IMR-90 (cell line): Measurements from ENCODE around the gene HNRNPAB. TPM values are rescaled to one million over a fixed set of nuclear protein-coding genes. Genes with fewer than 3 reads are reported as not detected.
A peak's percentile ranks its signal among the peaks of the same experiment; 100 is the strongest.

ENCODE experiments used
- ATAC-seq: fragments of 200-7000 bp; cut with Tn5 transposase; 2 replicates; pipeline ENCODE4 v1.9.1; 2020; ENCODE audit warnings: low read depth, mild to moderate bottlenecking, moderate library complexity
- BruUV-seq: library from RNA; stranded (reverse); fragments of 400-500 nt; replicated peaks from 2 replicates; lab custom pipeline; 2021; lab: Mats Ljungman, UMichigan
- CTCF ChIA-PET: fragments of 300-600 bp; formaldehyde crosslinking; extraction: SDS; loops from one replicate; lab custom pipeline; 2021; ENCODE audit warnings: antibody characterized with exemption; lab: Yijun Ruan, JAX
- POLR2A ChIA-PET: fragments of 300-600 bp; sonication (Branson Sonifier 250); formaldehyde crosslinking; loops from one replicate; lab custom pipeline; 2022; ENCODE audit warnings: antibody characterized with exemption; ENCODE audit not compliant: unreplicated experiment; lab: Charles Lee
- DNase-seq: peaks from one replicate; pipeline ENCODE4 v3.0.0; 2013
- H2AFZ ChIP-seq: replicated peaks from 2 replicates; pipeline ENCODE3; 2013; ENCODE audit warnings: low read length, mild to moderate bottlenecking; ENCODE audit not compliant: poor library complexity
- H2AK5ac ChIP-seq: 2 replicates; pipeline ENCODE4 v1.6.1; 2013; ENCODE audit warnings: low read depth, low read length, inconsistent platforms
- H2AK9ac ChIP-seq: replicated peaks from 2 replicates; pipeline ENCODE3; 2013; ENCODE audit warnings: mild to moderate bottlenecking, low read depth, low read length, moderate library complexity; ENCODE audit not compliant: poor library complexity
- H2BK120ac ChIP-seq: 2 replicates; pipeline ENCODE4 v1.6.1; 2013; ENCODE audit warnings: low read depth, low read length, inconsistent platforms
- H2BK15ac ChIP-seq: 3 replicates; pipeline ENCODE4 v1.6.1; 2013; ENCODE audit warnings: low read depth, low read length, inconsistent platforms
- H2BK20ac ChIP-seq: 2 replicates; pipeline ENCODE4 v1.6.1; 2013; ENCODE audit warnings: low read depth, mild to moderate bottlenecking, inconsistent platforms, low read length, moderate library complexity
- H2BK5ac ChIP-seq: 2 replicates; pipeline ENCODE4 v1.6.1; 2013; ENCODE audit warnings: mild to moderate bottlenecking, low read depth, low read length, inconsistent platforms; ENCODE audit not compliant: poor library complexity, severe bottlenecking
- H3K14ac ChIP-seq: replicated peaks from 2 replicates; pipeline ENCODE4 v1.6.1; 2013; ENCODE audit warnings: low read depth, low read length, inconsistent platforms
- H3K18ac ChIP-seq: 2 replicates; pipeline ENCODE4 v1.6.1; 2013; ENCODE audit warnings: low read depth, low read length, control low read depth
- H3K23ac ChIP-seq: 2 replicates; pipeline ENCODE4 v1.6.1; 2013; ENCODE audit warnings: low read depth, low read length, inconsistent platforms
- H3K27ac ChIP-seq: 2 replicates; pipeline ENCODE4 v1.5.1; 2013; ENCODE audit warnings: mild to moderate bottlenecking, control low read depth, low read length; ENCODE audit not compliant: insufficient read depth
- H3K27me3 ChIP-seq: 2 replicates; pipeline ENCODE4 v1.6.1; 2013; ENCODE audit warnings: low read length; ENCODE audit not compliant: control insufficient read depth, insufficient read depth
- H3K36me3 ChIP-seq: 2 replicates; pipeline ENCODE4 v1.6.1; 2013; ENCODE audit warnings: low read length, mixed read lengths; ENCODE audit not compliant: control insufficient read depth, insufficient read depth
- H3K4ac ChIP-seq: 2 replicates; pipeline ENCODE4 v1.6.1; 2013; ENCODE audit warnings: low read depth, low read length, inconsistent platforms
- H3K4me1 ChIP-seq: 2 replicates; pipeline ENCODE4 v1.6.1; 2013; ENCODE audit warnings: low read length, mixed read lengths; ENCODE audit not compliant: control insufficient read depth, insufficient read depth
- H3K4me2 ChIP-seq: 2 replicates; pipeline ENCODE4 v1.6.1; 2013; ENCODE audit warnings: low read depth, mild to moderate bottlenecking, control low read depth, low read length, moderate library complexity
- H3K4me3 ChIP-seq: 2 replicates; pipeline ENCODE4 v1.5.1; 2013; ENCODE audit warnings: low read depth, mild to moderate bottlenecking, control low read depth, low read length, moderate library complexity; ENCODE audit not compliant: insufficient read depth
- H3K56ac ChIP-seq: 2 replicates; pipeline ENCODE4 v1.6.1; 2013; ENCODE audit warnings: low read length, inconsistent platforms; ENCODE audit not compliant: insufficient read depth; ENCODE audit errors: extremely low read depth
- H3K79me1 ChIP-seq, 2 experiments: 2 replicates each; pipeline ENCODE4 v1.6.1; 2013; ENCODE audit warnings: low read length in 2 of 2, inconsistent platforms in 1 of 2, low read depth in 1 of 2
- H3K9ac ChIP-seq: 2 replicates; pipeline ENCODE4 v1.6.1; 2013; ENCODE audit warnings: low read depth, low read length, control low read depth
- H3K9me1 ChIP-seq: 2 replicates; pipeline ENCODE4 v1.6.1; 2013; ENCODE audit warnings: low read length, inconsistent platforms; ENCODE audit not compliant: insufficient read depth
- H3K9me3 ChIP-seq: 2 replicates; pipeline ENCODE4 v1.6.1; 2013; ENCODE audit warnings: low read length; ENCODE audit not compliant: control insufficient read depth, insufficient read depth
- H4K20me1 ChIP-seq: 2 replicates; pipeline ENCODE4 v1.6.1; 2013; ENCODE audit warnings: low read length, inconsistent platforms; ENCODE audit not compliant: insufficient read depth
- H4K5ac ChIP-seq: 2 replicates; pipeline ENCODE4 v1.6.1; 2013; ENCODE audit warnings: mild to moderate bottlenecking, low read depth, low read length, control low read depth
- H4K8ac ChIP-seq, 2 experiments: 2 replicates each; pipeline ENCODE4 v1.6.1; 2013; ENCODE audit warnings: low read depth in 2 of 2, low read length in 2 of 2, control low read depth in 1 of 2, inconsistent platforms in 1 of 2
- H4K91ac ChIP-seq: 2 replicates; pipeline ENCODE4 v1.6.1; 2013; ENCODE audit warnings: low read depth, low read length, inconsistent platforms; ENCODE audit not compliant: insufficient read depth
- CEBPB ChIP-seq: IDR thresholded peaks from 2 replicates; pipeline ENCODE4 v1.6.1; 2012; ENCODE audit warnings: low read depth, low read length, improper control_type of control experiment
- MAZ ChIP-seq: IDR thresholded peaks from 2 replicates; pipeline ENCODE4 v1.6.1; 2012; ENCODE audit warnings: low read depth, mild to moderate bottlenecking, low read length, improper control_type of control experiment, moderate library complexity, borderline replicate concordance
- WGBS, 2 experiments: methylation state at CpG; one replicate each; pipeline versions ENCODE4 v1.1.5 to v1.1.7; 2013; ENCODE audit warnings: missing lambda C conversion rate in 2 of 2; ENCODE audit not compliant: insufficient read length in 1 of 2; ENCODE audit errors: extremely low coverage in 2 of 2; 5-methylcytosine and 5-hydroxymethylcytosine counted together
- dilution Hi-C: fragments of 300-500 bp; cut with HindIII; formaldehyde crosslinking; loops from one replicate; pipeline ENCODE4 v1.14.3; 2018; ENCODE audit warnings: low sequenced_read_pairs; ENCODE audit not compliant: unreplicated experiment
- in situ Hi-C: fragments of 300-500 bp; cut with MboI; formaldehyde crosslinking; loops from 3 replicates; pipeline ENCODE4 v1.14.3; 2019; ENCODE audit warnings: low sequenced_read_pairs, inconsistent platforms, mixed read lengths
- intact Hi-C: fragments of 100-400 bp; cut with micrococcal nuclease; formaldehyde crosslinking; loops from 2 replicates; pipeline ENCODE4 v1.10.0; 2022
- polyA plus RNA-seq, 3 experiments: library from polyadenylated mRNA; depleted of rRNA; stranded (reverse); fragments of >200 nt; gene quantifications; 2 replicates each; pipeline ENCODE4 v1.2.3, GENCODE V29; 2012; ENCODE audit warnings: low replicate concordance in 1 of 3
- total RNA-seq: library from RNA; depleted of rRNA; stranded (reverse); fragments of >200 nt; gene quantifications from 2 replicates; pipeline ENCODE4 v1.2.3, GENCODE V29; 2012

HNRNPAB gene
- total and polyA plus RNA-seq, 2 of the 4 experiments (the other 2 are of a cell fraction) = 32.1 to 128 TPM

DNA sequence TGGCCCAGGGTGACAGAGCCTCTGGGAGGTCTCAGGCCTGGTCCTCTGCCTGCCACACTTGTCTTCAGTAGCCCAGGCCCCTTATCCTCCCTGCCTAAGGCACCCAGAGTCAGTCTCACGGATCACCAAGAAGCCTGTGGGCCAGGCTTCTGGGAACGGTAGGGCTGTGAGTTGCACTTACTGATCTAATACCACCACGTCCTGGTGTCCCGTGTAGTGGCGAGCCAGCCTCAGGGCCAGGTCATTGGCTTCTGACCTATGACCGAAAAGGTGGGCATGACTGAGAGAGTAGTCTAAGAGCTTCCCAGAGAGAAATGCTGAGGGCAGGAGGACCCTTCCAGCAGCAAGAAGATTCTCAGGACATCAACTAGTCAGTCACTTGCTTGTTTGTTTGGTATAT is 20.8 kb downstream of the HNRNPAB start:
- no peak for TF ChIP-seq MAZ
- no peak for TF ChIP-seq CEBPB
- peaks cover 54% of the 10 kb centered on the region for H3K36me3 ChIP-seq

More for the DNA sequence above, 20.8 kb downstream of the HNRNPAB start:
- in situ Hi-C loops (no loop called here), intact Hi-C loops (no loop called here), dilution Hi-C loops (no loop called here)
- Histone ChIP-seq H3K4ac (no peak overlapping the region), H2BK5ac (no peak overlapping the region), H4K91ac (no peak overlapping the region), H3K9ac (no peak overlapping the region), H3K23ac (no peak overlapping the region), H3K4me1 (no peaks in the 10 kb centered on the region), H2AFZ (no peak overlapping the region), H3K27ac (no peak overlapping the region), H4K5ac (no peak overlapping the region), H2AK9ac (peak overlapping the region; percentile 9), H3K9me3 (0 out of 2 replicates have a peak, but pooled peaks cover 2% of the 10 kb centered on the region), H3K79me1 (peaks cover 7 to 68% of the 10 kb centered on the region in 2 experiments), H2AK5ac (no peak overlapping the region), H3K9me1 (peaks cover 18% of the 10 kb centered on the region), H3K56ac (no peak overlapping the region), H2BK120ac (no peak overlapping the region), H4K8ac (no peak overlapping the region), H2BK15ac (no peak overlapping the region), H3K4me2 (no peak overlapping the region), H3K14ac (no peak overlapping the region), H3K4me3 (no peak overlapping the region), H3K18ac (no peak overlapping the region), H3K27me3 (no peaks in the 10 kb centered on the region), H2BK20ac (no peak overlapping the region), H4K20me1 (peaks cover 5% of the 10 kb centered on the region; the same call in 1 of the 2 replicates)
- ChIA-PET POLR2A (no interaction called here), CTCF (no interaction called here)
- WGBS, 2 experiments = 100% methylated on average over 1 of the region's 6 CpGs; no CpG with 5 or more reads in 1 of the 2 experiments
- BruUV-seq = no TSS peak
- no peak for ATAC-seq
- DNase-seq = no peak
